ENCODE results near the gene HLA-DOB. TPM values are rescaled to one million over a fixed set of nuclear protein-coding genes. Genes with fewer than 3 reads are reported as not detected.
A peak's percentile ranks its signal among the peaks of the same experiment; 100 is the strongest.

Gene HLA-DOB
- total and polyA plus RNA-seq, 2 of the 13 experiments (the other 11 are each of a cell fraction or from before 2014, with no cell fraction given) = not detected

GRCh38 chr6:32843979-32844838 lies 27.4 kb upstream of the HLA-DOB start, which contains the start of gene PSMB8 (continued):
- TF ChIP-seq KIAA2018 (CRISPR knock-in tag; IDR thresholded peaks at IDR 0.05; ENCODE audit: borderline replicate concordance) = no peak
- TF ChIP-seq, protein P1, sequence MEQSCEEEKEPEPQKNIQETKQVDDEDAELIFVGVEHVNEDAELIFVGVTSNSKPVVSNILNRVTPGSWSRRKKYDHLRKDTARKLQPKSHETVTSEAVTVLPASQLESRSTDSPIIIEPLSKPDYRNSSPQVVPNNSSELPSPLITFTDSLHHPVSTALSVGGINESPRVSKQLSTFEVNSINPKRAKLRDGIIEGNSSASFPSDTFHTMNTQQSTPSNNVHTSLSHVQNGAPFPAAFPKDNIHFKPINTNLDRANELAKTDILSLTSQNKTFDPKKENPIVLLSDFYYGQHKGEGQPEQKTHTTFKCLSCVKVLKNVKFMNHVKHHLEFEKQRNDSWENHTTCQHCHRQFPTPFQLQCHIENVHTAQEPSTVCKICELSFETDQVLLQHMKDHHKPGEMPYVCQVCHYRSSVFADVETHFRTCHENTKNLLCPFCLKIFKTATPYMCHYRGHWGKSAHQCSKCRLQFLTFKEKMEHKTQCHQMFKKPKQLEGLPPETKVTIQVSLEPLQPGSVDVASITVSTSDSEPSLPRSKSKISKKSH (CRISPR knock-in tag; IDR thresholded peaks at IDR 0.05; ENCODE audit: borderline replicate concordance) = peak; percentile 43; the same call in 1 of the 2 replicates
- no peak for TF ChIP-seq ADNP (CRISPR knock-in tag; IDR thresholded peaks at IDR 0.05)
- TF ChIP-seq ARNT2 (CRISPR knock-in tag; IDR thresholded peaks at IDR 0.05; ENCODE audit: low read depth) = 0 out of 2 replicates have a peak, but pooled peaks have one; percentile 15
- TF ChIP-seq ZNF275 (CRISPR knock-in tag; IDR thresholded peaks at IDR 0.05; ENCODE audit: borderline replicate concordance) = no peak; the same call in 1 of the 2 replicates
- TF ChIP-seq ZMYM2 (CRISPR knock-in tag; IDR thresholded peaks at IDR 0.05) = no peak
- no peak for TF ChIP-seq SMAD9 (CRISPR knock-in tag; IDR thresholded peaks at IDR 0.05)
- TF ChIP-seq ZNF230 (CRISPR knock-in tag; IDR thresholded peaks at IDR 0.05) = 0 out of 2 replicates have a peak, but pooled peaks have one; percentile 38
- no peak for TF ChIP-seq SNRNP70 (IDR thresholded peaks at IDR 0.05; ENCODE audit: low read depth, low read length)
- no peak for TF ChIP-seq HMG20A (CRISPR knock-in tag; IDR thresholded peaks at IDR 0.05; ENCODE audit: borderline replicate concordance)
- no peak for TF ChIP-seq ZNF660 (CRISPR knock-in tag; IDR thresholded peaks at IDR 0.05; ENCODE audit: borderline replicate concordance, low read depth)
- peak; percentile 42; the same call in 1 of the 2 replicates for TF ChIP-seq ZNF350 (CRISPR knock-in tag; IDR thresholded peaks at IDR 0.05; ENCODE audit: borderline replicate concordance, low read depth)

Measured in HepG2 (cell line).